A673 (cell line): Measurements from ENCODE around the gene ECI1.

Experiments
- CTCF ChIP-seq: fragments of 300-800, 200-600 bp; sonication (generic); conservative IDR thresholded peaks from 2 replicates; pipeline ENCODE4 v1.5.1; 2017; ENCODE audit warnings: low read depth, mild to moderate bottlenecking, antibody characterized with exemption, low read length, moderate library complexity, mixed read lengths
- EZH2 ChIP-seq: fragments of 200-600 bp; sonication (generic); IDR thresholded peaks from 2 replicates; pipeline ENCODE4 v1.6.1; 2017; ENCODE audit warnings: borderline replicate concordance, low read depth, mild to moderate bottlenecking, mixed read lengths, antibody characterized with exemption, low read length; ENCODE audit not compliant: poor library complexity, severe bottlenecking

- no peak for TF ChIP-seq CTCF
- no peak for TF ChIP-seq EZH2
Measured at GRCh38 chr16:2197765-2198164, 53.6 kb downstream of the ECI1 start.
